ENCODE measurements around the gene TRPM3. TPM values are rescaled to one million over a fixed set of nuclear protein-coding genes. Genes with fewer than 3 reads are reported as not detected.

Gene TRPM3
- total RNA-seq, 1 experiment from 2014 or later = not detected

DNA sequence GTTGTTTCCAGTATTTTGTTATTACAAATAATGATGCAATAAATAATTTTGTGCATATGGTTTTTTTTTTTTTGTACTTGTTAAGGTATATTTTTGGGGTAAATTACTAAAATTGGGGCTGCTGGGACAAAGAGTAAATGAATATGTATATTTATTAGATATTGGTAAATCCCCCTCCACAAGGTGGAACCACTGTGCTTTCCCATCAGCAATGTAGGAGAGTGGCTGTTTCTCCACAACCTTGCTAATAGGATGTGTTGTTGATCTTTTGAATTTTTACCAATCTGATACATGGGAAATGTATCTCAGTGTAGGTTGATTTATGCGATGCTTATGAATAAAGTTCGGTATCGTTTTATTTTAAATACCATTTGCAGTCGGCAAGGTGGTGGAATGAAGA is 118.1 kb downstream of the TRPM3 start:
- Mint-ChIP-seq H3K27ac (ENCODE audit: unreplicated experiment) (no peak overlapping the region), H3K27me3 (ENCODE audit: insufficient read depth, unreplicated experiment) (no peaks in the 10 kb centered on the region), H3K9me3 (ENCODE audit: unreplicated experiment) (no peaks in the 10 kb centered on the region), H3K4me3 (ENCODE audit: unreplicated experiment) (no peak overlapping the region), H3K36me3 (ENCODE audit: insufficient read depth, unreplicated experiment) (no peaks in the 10 kb centered on the region), H3K4me1 (ENCODE audit: low read depth, unreplicated experiment) (no peaks in the 10 kb centered on the region)
- no peaks in the 10 kb centered on the region for H3K4me1 ChIP-seq
- DNase-seq = no peak
- CTCF ChIA-PET = interaction anchor here (0.7 kb wide), 1 partner anchor 76 kb away, joined by 5 read pairs; no protein-coding TSS in a partner anchor
- no peak overlapping the region for H3K4me3 ChIP-seq (ENCODE audit: low read depth, low read length)
- H3K9me3 ChIP-seq = no peaks in the 10 kb centered on the region
- BruUV-seq (replicated peaks) = no TSS peak
- intact Hi-C loops (cut with micrococcal nuclease; ENCODE audit: unreplicated experiment) = loop anchor here (10.0 kb wide), 1 partner anchor 241 kb away; no protein-coding TSS in a partner anchor
- TF ChIP-seq, protein P1, sequence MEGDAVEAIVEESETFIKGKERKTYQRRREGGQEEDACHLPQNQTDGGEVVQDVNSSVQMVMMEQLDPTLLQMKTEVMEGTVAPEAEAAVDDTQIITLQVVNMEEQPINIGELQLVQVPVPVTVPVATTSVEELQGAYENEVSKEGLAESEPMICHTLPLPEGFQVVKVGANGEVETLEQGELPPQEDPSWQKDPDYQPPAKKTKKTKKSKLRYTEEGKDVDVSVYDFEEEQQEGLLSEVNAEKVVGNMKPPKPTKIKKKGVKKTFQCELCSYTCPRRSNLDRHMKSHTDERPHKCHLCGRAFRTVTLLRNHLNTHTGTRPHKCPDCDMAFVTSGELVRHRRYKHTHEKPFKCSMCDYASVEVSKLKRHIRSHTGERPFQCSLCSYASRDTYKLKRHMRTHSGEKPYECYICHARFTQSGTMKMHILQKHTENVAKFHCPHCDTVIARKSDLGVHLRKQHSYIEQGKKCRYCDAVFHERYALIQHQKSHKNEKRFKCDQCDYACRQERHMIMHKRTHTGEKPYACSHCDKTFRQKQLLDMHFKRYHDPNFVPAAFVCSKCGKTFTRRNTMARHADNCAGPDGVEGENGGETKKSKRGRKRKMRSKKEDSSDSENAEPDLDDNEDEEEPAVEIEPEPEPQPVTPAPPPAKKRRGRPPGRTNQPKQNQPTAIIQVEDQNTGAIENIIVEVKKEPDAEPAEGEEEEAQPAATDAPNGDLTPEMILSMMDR (IDR thresholded peaks at IDR 0.05; ENCODE audit: insufficient read depth in 1 of 2, low read depth in 1 of 2, low read length in 1 of 2, severe bottlenecking in 1 of 2, unreplicated experiment in 1 of 2) = no peak
- H3K27me3 ChIP-seq (replicated peaks; ENCODE audit: control insufficient read depth, insufficient read depth, low read length) = no peaks in the 10 kb centered on the region
- POLR2A ChIA-PET = no interaction called here
- H3K36me3 ChIP-seq (ENCODE audit: control insufficient read depth, insufficient read depth, low read length) = no peaks in the 10 kb centered on the region

GRCh38 chr9:71001780-71002386 is 119.5 kb downstream of the TRPM3 start:
- no TSS peak for BruUV-seq (replicated peaks)
- Mint-ChIP-seq H3K27ac (ENCODE audit: unreplicated experiment) (no peak overlapping the region), H3K4me3 (ENCODE audit: unreplicated experiment) (no peak overlapping the region), H3K9me3 (ENCODE audit: unreplicated experiment) (no peaks in the 10 kb centered on the region), H3K36me3 (ENCODE audit: insufficient read depth, unreplicated experiment) (no peaks in the 10 kb centered on the region), H3K27me3 (ENCODE audit: insufficient read depth, unreplicated experiment) (no peaks in the 10 kb centered on the region), H3K4me1 (ENCODE audit: low read depth, unreplicated experiment) (no peaks in the 10 kb centered on the region)
- CTCF ChIA-PET = no interaction called here
- Histone ChIP-seq H3K36me3 (ENCODE audit: control insufficient read depth, insufficient read depth, low read length) (no peaks in the 10 kb centered on the region), H3K4me1 (no peaks in the 10 kb centered on the region), H3K27me3 (replicated peaks; ENCODE audit: control insufficient read depth, insufficient read depth, low read length) (no peaks in the 10 kb centered on the region), H3K9me3 (no peaks in the 10 kb centered on the region), H3K4me3 (ENCODE audit: low read depth, low read length) (no peak overlapping the region)
- POLR2A ChIA-PET = no interaction called here
- TF ChIP-seq, protein P1 (IDR thresholded peaks at IDR 0.05; ENCODE audit: insufficient read depth in 1 of 2, low read depth in 1 of 2, low read length in 1 of 2, severe bottlenecking in 1 of 2, unreplicated experiment in 1 of 2) = peak; percentile 15 to 22
- peak; percentile 9 to 18 for DNase-seq
- intact Hi-C loops (cut with micrococcal nuclease; ENCODE audit: unreplicated experiment) = loop anchor here (1.0 to 10.0 kb wide), 2 partner anchors 77 to 243 kb away; no protein-coding TSS in a partner anchor

GRCh38 chr9:70998962-70999361 is 122.5 kb downstream of the TRPM3 start:
- Mint-ChIP-seq H3K27me3 (ENCODE audit: insufficient read depth, unreplicated experiment) (no peaks in the 10 kb centered on the region), H3K4me3 (ENCODE audit: unreplicated experiment) (no peak overlapping the region), H3K36me3 (ENCODE audit: insufficient read depth, unreplicated experiment) (no peaks in the 10 kb centered on the region), H3K4me1 (ENCODE audit: low read depth, unreplicated experiment) (no peaks in the 10 kb centered on the region), H3K27ac (ENCODE audit: unreplicated experiment) (no peak overlapping the region), H3K9me3 (ENCODE audit: unreplicated experiment) (no peaks in the 10 kb centered on the region)
- TF ChIP-seq, protein P1 (IDR thresholded peaks at IDR 0.05; ENCODE audit: insufficient read depth in 1 of 2, low read depth in 1 of 2, low read length in 1 of 2, severe bottlenecking in 1 of 2, unreplicated experiment in 1 of 2) = no peak
- CTCF ChIA-PET = interaction anchor here (0.6 kb wide), 1 partner anchor 73 kb away, joined by 5 read pairs; no protein-coding TSS in a partner anchor
- H3K36me3 ChIP-seq (ENCODE audit: control insufficient read depth, insufficient read depth, low read length) = no peaks in the 10 kb centered on the region
- H3K4me1 ChIP-seq = no peaks in the 10 kb centered on the region
- POLR2A ChIA-PET = no interaction called here
- no peak for DNase-seq
- no peaks in the 10 kb centered on the region for H3K27me3 ChIP-seq (replicated peaks; ENCODE audit: control insufficient read depth, insufficient read depth, low read length)
- no TSS peak for BruUV-seq (replicated peaks)
- H3K9me3 ChIP-seq = no peaks in the 10 kb centered on the region
- intact Hi-C loops (cut with micrococcal nuclease; ENCODE audit: unreplicated experiment) = no loop called here
- no peak overlapping the region for H3K4me3 ChIP-seq (ENCODE audit: low read depth, low read length)
